GM19468 (cell line): ENCODE results near the gene FOXO3.

Source experiments
- ATAC-seq: cut with Tn5 transposase; IDR thresholded peaks from one replicate; pipeline ENCODE4 v1.9.1; 2021; ENCODE audit warnings: mild to moderate bottlenecking, moderate library complexity, moderate number of reproducible peaks; ENCODE audit not compliant: unreplicated experiment; ENCODE audit errors: extremely low read depth

FOXO3 gene

GRCh38 chr6:108570517-108570916 lies 9.8 kb downstream of the FOXO3 start:
- ATAC-seq, result no peak

GRCh38 chr6:108574457-108575141 lies 13.9 kb downstream of the FOXO3 start:
- no peak for ATAC-seq

- no peak for ATAC-seq
Observed at GRCh38 chr6:108575905-108576494, 15.3 kb downstream of the FOXO3 start.

- no peak for ATAC-seq
Observed at GRCh38 chr6:108576709-108577108, 16.0 kb downstream of the FOXO3 start.

- no peak for ATAC-seq
Observed at GRCh38 chr6:108578166-108578565, 17.4 kb downstream of the FOXO3 start.

- no peak for ATAC-seq
Observed at GRCh38 chr6:108578595-108579327, 18.0 kb downstream of the FOXO3 start.

GRCh38 chr6:108579328-108579721 lies 18.6 kb downstream of the FOXO3 start:
- ATAC-seq, result no peak

- ATAC-seq, result no peak
Observed at GRCh38 chr6:108580646-108581045, 19.9 kb downstream of the FOXO3 start.

- no peak for ATAC-seq
Observed at GRCh38 chr6:108581237-108581931, 20.7 kb downstream of the FOXO3 start.

- no peak for ATAC-seq
Observed at GRCh38 chr6:108581932-108582475, 21.3 kb downstream of the FOXO3 start.

- no peak for ATAC-seq
Observed at GRCh38 chr6:108582618-108583017, 21.9 kb downstream of the FOXO3 start.

- ATAC-seq, result no peak
Observed at GRCh38 chr6:108584323-108584722, 23.6 kb downstream of the FOXO3 start.

- no peak for ATAC-seq
Observed at GRCh38 chr6:108585359-108585758, 24.6 kb downstream of the FOXO3 start.

GRCh38 chr6:108585921-108586536 lies 25.3 kb downstream of the FOXO3 start:
- no peak for ATAC-seq

- ATAC-seq, result no peak
Observed at GRCh38 chr6:108587258-108588059, 26.7 kb downstream of the FOXO3 start.

- ATAC-seq, result no peak
Observed at GRCh38 chr6:108588586-108588985, 27.9 kb downstream of the FOXO3 start.

- no peak for ATAC-seq
Observed at GRCh38 chr6:108589244-108589791, 28.6 kb downstream of the FOXO3 start.

- ATAC-seq, result no peak
Observed at GRCh38 chr6:108591040-108591816, 30.5 kb downstream of the FOXO3 start.
